Measurements from ENCODE around the gene SLC25A42.
A peak's percentile ranks its signal among the peaks of the same experiment; 100 is the strongest.
"Not testable (repeated sequence)": the region's sequence is repeated elsewhere in the genome, so short reads cannot be mapped to it uniquely, and the experiment has no call there.

SLC25A42 gene

DNA sequence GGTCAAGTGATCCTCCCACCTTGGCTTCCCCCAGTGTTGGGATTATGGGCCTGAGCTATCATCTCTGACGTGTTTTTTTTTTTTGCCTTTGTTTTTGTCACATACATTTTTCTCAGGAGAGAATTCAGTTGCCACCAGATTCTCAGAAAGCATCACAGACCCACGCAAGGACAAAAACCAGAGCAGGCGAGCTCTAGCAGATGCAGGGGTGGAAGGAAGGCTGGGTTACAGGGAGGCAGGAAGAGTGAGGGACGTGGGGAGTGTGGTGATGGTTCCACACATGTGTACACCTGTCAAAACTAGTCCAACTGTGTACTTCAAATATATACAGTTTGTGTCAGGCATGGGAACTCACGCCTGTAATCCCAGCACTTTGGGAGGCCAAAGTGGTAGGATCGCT, 70.2 kb downstream of the SLC25A42 start:
- WGBS (ENCODE audit: insufficient coverage): 97% methylated on average over 4 of the region's 6 CpGs
- H3K9me3 ChIP-seq (ENCODE audit: control extremely low read depth in 1 of 5, control insufficient read depth in 4 of 5, insufficient read depth in 2 of 5, low read depth in 1 of 5, low read length in 4 of 5): peaks cover 0 to 12% (median 6%) of the 10 kb centered on the region in 5 experiments
- no peak overlapping the region for H3K27ac ChIP-seq (ENCODE audit: insufficient read depth in 1 of 2, low read depth in 1 of 2, low read length in 2 of 2, poor library complexity in 1 of 2, severe bottlenecking in 2 of 2)
- ChIA-PET CTCF (no interaction called here), POLR2A (no interaction called here)
- no peaks in the 10 kb centered on the region for H3K27me3 ChIP-seq (replicated peaks in 2 of 5; ENCODE audit: control insufficient read depth in 4 of 5, insufficient read depth in 5 of 5, low read length in 4 of 5)
- DNase-seq: no peak
- H3K36me3 ChIP-seq (ENCODE audit: control insufficient read depth in 4 of 4, insufficient read depth in 4 of 4, low read length in 3 of 4): peaks cover 0 to 20% (median 9%) of the 10 kb centered on the region in 4 experiments
- no peak overlapping the region for H3K4me3 ChIP-seq (ENCODE audit: control insufficient read depth in 1 of 7, extremely low read depth in 1 of 7, insufficient read depth in 4 of 7, low read depth in 2 of 7, low read length in 6 of 7)
- peaks cover 0 to 24% (median 16%) of the 10 kb centered on the region in 4 experiments for H3K4me1 ChIP-seq (ENCODE audit: control extremely low read depth in 1 of 4, control insufficient read depth in 4 of 4, insufficient read depth in 4 of 4, low read length in 3 of 4)

DNA sequence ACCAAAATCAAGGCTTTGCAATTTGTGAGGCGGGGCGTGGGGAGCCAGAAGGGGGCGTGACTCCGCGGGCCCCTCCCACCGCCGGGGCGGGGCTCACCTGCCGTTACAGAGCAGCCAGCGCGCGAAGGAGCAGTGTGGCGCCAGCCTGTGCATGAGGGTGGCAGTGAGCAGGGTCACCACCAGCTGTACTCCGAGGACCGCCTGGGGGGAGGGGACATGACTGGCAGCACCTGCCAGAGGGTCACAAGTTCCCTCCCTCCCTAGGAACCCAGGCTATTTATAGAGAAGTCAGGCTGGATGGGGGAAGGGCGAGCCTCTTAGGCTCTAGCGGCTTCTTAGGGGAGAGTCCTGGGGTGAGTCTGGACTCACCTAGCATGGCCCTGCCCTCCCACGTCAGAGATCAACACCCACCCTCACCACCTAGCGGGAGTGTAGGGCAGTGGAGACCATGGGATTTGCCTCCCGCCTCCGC, 70.9 kb downstream of the SLC25A42 start:
- CTCF ChIA-PET: interaction anchor here (1.3 to 3.2 kb wide), 2 partner anchors 11 to 23 kb away, joined by 3 to 9 read pairs; no protein-coding TSS in a partner anchor
- Histone ChIP-seq H3K36me3 (ENCODE audit: control insufficient read depth in 4 of 4, insufficient read depth in 4 of 4, low read length in 3 of 4) (peaks cover 0 to 20% (median 9%) of the 10 kb centered on the region in 4 experiments), H3K27ac (ENCODE audit: insufficient read depth in 1 of 2, low read depth in 1 of 2, low read length in 2 of 2, poor library complexity in 1 of 2, severe bottlenecking in 2 of 2) (no peak overlapping the region), H3K27me3 (replicated peaks in 2 of 5; ENCODE audit: control insufficient read depth in 4 of 5, insufficient read depth in 5 of 5, low read length in 4 of 5) (no peaks in the 10 kb centered on the region), H3K4me1 (ENCODE audit: control extremely low read depth in 1 of 4, control insufficient read depth in 4 of 4, insufficient read depth in 4 of 4, low read length in 3 of 4) (peaks cover 0 to 24% (median 16%) of the 10 kb centered on the region in 4 experiments), H3K9me3 (ENCODE audit: control extremely low read depth in 1 of 5, control insufficient read depth in 4 of 5, insufficient read depth in 2 of 5, low read depth in 1 of 5, low read length in 4 of 5) (peaks cover 0 to 12% (median 6%) of the 10 kb centered on the region in 5 experiments), H3K4me3 (ENCODE audit: control insufficient read depth in 1 of 7, extremely low read depth in 1 of 7, insufficient read depth in 4 of 7, low read depth in 2 of 7, low read length in 6 of 7) (peak overlapping the region in 2 of 7 experiments; percentile 14 to 43)
- peak; percentile 64 to 93 (median 90) for DNase-seq
- POLR2A ChIA-PET: no interaction called here
- 18% methylated on average over 14 of the region's 21 CpGs for WGBS (ENCODE audit: insufficient coverage)

- Histone ChIP-seq H3K9me3 (ENCODE audit: control extremely low read depth in 1 of 5, control insufficient read depth in 4 of 5, insufficient read depth in 2 of 5, low read depth in 1 of 5, low read length in 4 of 5) (peaks cover 0 to 12% (median 6%) of the 10 kb centered on the region in 5 experiments), H3K4me1 (ENCODE audit: control extremely low read depth in 1 of 4, control insufficient read depth in 4 of 4, insufficient read depth in 4 of 4, low read length in 3 of 4) (peaks cover 0 to 24% (median 16%) of the 10 kb centered on the region in 4 experiments), H3K36me3 (ENCODE audit: control insufficient read depth in 4 of 4, insufficient read depth in 4 of 4, low read length in 3 of 4) (peaks cover 0 to 13% (median 7%) of the 10 kb centered on the region in 4 experiments)
- 100% methylated on average over 1 of the region's 6 CpGs for whole genome bisulfite sequencing (ENCODE audit: insufficient coverage)
- H3K27ac ChIP-seq (ENCODE audit: insufficient read depth in 1 of 2, low read depth in 1 of 2, low read length in 2 of 2, poor library complexity in 1 of 2, severe bottlenecking in 2 of 2); POLR2A ChIA-PET; DNase-seq; H3K4me3 ChIP-seq (ENCODE audit: control insufficient read depth in 1 of 7, extremely low read depth in 1 of 7, insufficient read depth in 4 of 7, low read depth in 2 of 7, low read length in 6 of 7); H3K27me3 ChIP-seq (replicated peaks in 2 of 5; ENCODE audit: control insufficient read depth in 4 of 5, insufficient read depth in 5 of 5, low read length in 4 of 5): not testable (repeated sequence)
- CTCF ChIA-PET: interaction anchor here (0.6 to 3.2 kb wide), 5 partner anchors 10 to 78 kb away, joined by 3 to 9 read pairs (median 3); no protein-coding TSS in a partner anchor
These were observed 71.9 kb downstream of the SLC25A42 start for GRCh38 chr19:19135713-19136112.

DNA sequence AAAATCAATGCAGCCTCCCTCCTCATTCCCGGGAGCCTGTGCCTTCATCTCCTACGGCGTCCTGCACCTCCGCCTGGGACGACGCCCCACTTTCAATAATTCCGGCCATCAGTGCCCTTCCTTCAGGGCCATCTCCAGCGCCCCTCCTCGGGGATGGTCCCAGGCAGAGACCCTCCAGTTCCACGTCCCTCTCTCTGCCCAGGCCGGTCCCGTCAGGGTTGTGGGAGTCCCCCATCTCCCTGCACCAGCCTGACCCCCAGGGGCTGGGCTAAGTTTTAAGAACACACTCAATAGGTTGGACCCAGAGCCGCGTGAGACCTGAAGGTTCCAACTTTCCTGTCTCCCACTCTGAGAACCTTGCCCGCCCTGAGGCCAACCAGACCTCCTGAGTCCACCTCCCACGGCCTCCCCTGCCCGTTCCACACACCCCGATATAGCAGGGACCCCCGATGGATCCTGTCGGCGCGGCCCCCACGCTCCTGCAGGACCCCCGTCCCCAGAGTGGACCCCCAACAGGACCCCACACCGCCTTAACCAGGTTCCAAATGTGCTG, 73.8 kb downstream of the SLC25A42 start:
- DNase-seq: peak in 1 of 3 donors; percentile 12
- Histone ChIP-seq H3K4me1 (ENCODE audit: control extremely low read depth in 1 of 4, control insufficient read depth in 4 of 4, insufficient read depth in 4 of 4, low read length in 3 of 4) (peaks cover 0 to 24% (median 16%) of the 10 kb centered on the region in 4 experiments), H3K27ac (ENCODE audit: insufficient read depth in 1 of 2, low read depth in 1 of 2, low read length in 2 of 2, poor library complexity in 1 of 2, severe bottlenecking in 2 of 2) (peak overlapping the region; percentile 41 to 67), H3K9me3 (ENCODE audit: control extremely low read depth in 1 of 5, control insufficient read depth in 4 of 5, insufficient read depth in 2 of 5, low read depth in 1 of 5, low read length in 4 of 5) (peaks cover 0 to 3% (median 0%) of the 10 kb centered on the region in 5 experiments), H3K4me3 (ENCODE audit: control insufficient read depth in 1 of 7, extremely low read depth in 1 of 7, insufficient read depth in 4 of 7, low read depth in 2 of 7, low read length in 6 of 7) (peak overlapping the region; percentile 2 to 89 (median 72)), H3K36me3 (ENCODE audit: control insufficient read depth in 4 of 4, insufficient read depth in 4 of 4, low read length in 3 of 4) (peaks cover 0 to 6% (median 1%) of the 10 kb centered on the region in 4 experiments), H3K27me3 (replicated peaks in 2 of 5; ENCODE audit: control insufficient read depth in 4 of 5, insufficient read depth in 5 of 5, low read length in 4 of 5) (no peaks in the 10 kb centered on the region)
- WGBS (ENCODE audit: insufficient coverage): 42% methylated on average over 16 of the region's 25 CpGs
- POLR2A ChIA-PET: interaction anchor here (0.6 kb wide), 1 partner anchor 247 kb away, joined by 3 read pairs; no protein-coding TSS in a partner anchor
- CTCF ChIA-PET: interaction anchor here (3.2 kb wide), 1 partner anchor 26 kb away, joined by 9 read pairs; no protein-coding TSS in a partner anchor

DNA sequence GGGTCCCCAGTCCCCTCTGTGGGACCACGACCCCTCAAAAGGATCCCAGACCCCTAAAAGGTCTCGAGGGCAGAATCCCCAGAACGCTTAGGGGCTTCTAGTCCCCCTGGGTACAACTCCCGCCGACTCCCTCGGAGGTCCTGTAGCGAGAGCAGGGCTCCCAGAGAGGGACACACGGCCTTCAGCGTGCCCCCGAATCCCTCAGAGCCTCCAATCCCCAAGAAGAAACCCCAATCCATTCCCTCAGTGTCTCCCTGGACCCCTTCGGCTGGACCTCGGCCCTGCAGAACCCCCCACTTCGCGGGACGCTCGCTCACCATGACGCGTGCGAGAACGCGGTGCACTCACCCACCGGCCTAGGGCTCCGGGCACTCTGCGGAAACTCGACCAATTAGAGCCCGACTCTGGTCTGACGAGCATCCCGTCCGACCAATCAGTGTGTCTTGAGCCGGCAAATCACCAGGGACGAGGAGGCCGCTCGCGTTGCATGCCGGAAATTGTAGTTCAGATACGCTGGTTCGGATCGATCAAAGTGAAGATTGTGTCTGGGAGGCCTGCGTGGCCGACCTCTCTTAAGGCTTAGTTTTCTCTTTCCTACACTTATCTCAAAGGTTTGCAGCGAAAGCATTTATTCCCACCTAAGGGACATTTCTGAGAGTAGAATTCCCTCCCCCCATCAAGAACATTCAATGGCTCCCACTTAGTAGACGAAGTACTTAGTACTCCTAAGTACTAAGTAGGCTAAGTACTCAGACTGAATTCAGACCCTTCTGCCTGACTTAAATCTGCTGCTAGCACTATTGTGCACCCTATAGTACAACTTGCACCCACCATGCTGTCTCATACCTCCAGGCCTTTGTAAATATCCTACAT, 74.6 kb downstream of the SLC25A42 start, which contains the start of gene TMEM161A:
Gene TMEM161A (minus strand): TSS at position 370 of the 873 bp plus-strand sequence. CDS start 50 bp downstream, at position 320.
- CTCF ChIA-PET: interaction anchor here (1.2 kb wide), 1 partner anchor 84 kb away, joined by 8 read pairs; no protein-coding TSS in a partner anchor
- 0% methylated on average over 31 of the region's 42 CpGs for WGBS (ENCODE audit: insufficient coverage)
- peaks cover 0 to 24% (median 16%) of the 10 kb centered on the region in 4 experiments for H3K4me1 ChIP-seq (ENCODE audit: control extremely low read depth in 1 of 4, control insufficient read depth in 4 of 4, insufficient read depth in 4 of 4, low read length in 3 of 4)
- H3K27ac ChIP-seq (ENCODE audit: insufficient read depth in 1 of 2, low read depth in 1 of 2, low read length in 2 of 2, poor library complexity in 1 of 2, severe bottlenecking in 2 of 2): peak within 1 kb of the TSS; percentile 41 to 67
- H3K4me3 ChIP-seq (ENCODE audit: control insufficient read depth in 1 of 7, extremely low read depth in 1 of 7, insufficient read depth in 4 of 7, low read depth in 2 of 7, low read length in 6 of 7): peak within 1 kb of the TSS; percentile 2 to 89 (median 72)
- DNase-seq: peak; percentile 97 to 98 (median 98)
- no peaks in the 10 kb centered on the region for H3K36me3 ChIP-seq (ENCODE audit: control insufficient read depth in 4 of 4, insufficient read depth in 4 of 4, low read length in 3 of 4)
- H3K9me3 ChIP-seq (ENCODE audit: control extremely low read depth in 1 of 5, control insufficient read depth in 4 of 5, insufficient read depth in 2 of 5, low read depth in 1 of 5, low read length in 4 of 5): no peaks in the 10 kb centered on the region
- H3K27me3 ChIP-seq (replicated peaks in 2 of 5; ENCODE audit: control insufficient read depth in 4 of 5, insufficient read depth in 5 of 5, low read length in 4 of 5): no peaks in the 10 kb centered on the region
- POLR2A ChIA-PET: no interaction called here

DNA sequence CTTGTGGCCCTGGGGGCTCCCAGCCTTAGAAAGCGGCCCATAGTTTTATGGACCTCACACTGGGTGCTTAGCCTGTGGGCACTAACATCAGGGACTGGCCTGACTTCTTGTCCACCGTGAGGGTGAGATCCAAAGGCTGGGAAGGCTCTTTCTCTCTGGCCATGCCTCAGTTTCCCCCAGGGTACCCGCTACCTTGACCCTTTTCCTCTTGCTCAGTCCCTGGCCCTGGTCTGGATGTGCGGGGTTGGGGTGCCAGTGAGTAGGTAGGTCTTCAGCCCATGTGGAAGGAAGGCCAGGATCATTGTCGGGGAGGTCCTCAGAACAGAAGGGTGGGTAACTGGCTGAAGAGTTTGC, 76.1 kb downstream of the SLC25A42 start:
- no peaks in the 10 kb centered on the region for H3K9me3 ChIP-seq (ENCODE audit: control extremely low read depth in 1 of 5, control insufficient read depth in 4 of 5, insufficient read depth in 2 of 5, low read depth in 1 of 5, low read length in 4 of 5)
- POLR2A ChIA-PET: no interaction called here
- no peak overlapping the region for H3K4me3 ChIP-seq (ENCODE audit: control insufficient read depth in 1 of 7, extremely low read depth in 1 of 7, insufficient read depth in 4 of 7, low read depth in 2 of 7, low read length in 6 of 7)
- DNase-seq: no peak
- WGBS (ENCODE audit: insufficient coverage): 41% methylated on average over 5 of the region's 5 CpGs
- H3K27me3 ChIP-seq (replicated peaks in 2 of 5; ENCODE audit: control insufficient read depth in 4 of 5, insufficient read depth in 5 of 5, low read length in 4 of 5): no peaks in the 10 kb centered on the region
- H3K36me3 ChIP-seq (ENCODE audit: control insufficient read depth in 4 of 4, insufficient read depth in 4 of 4, low read length in 3 of 4): no peaks in the 10 kb centered on the region
- CTCF ChIA-PET: interaction anchor here (0.7 to 1.2 kb wide), 4 partner anchors 36 to 87 kb away, joined by 3 to 8 read pairs (median 4); no protein-coding TSS in a partner anchor
- peaks cover 0 to 19% (median 12%) of the 10 kb centered on the region in 4 experiments for H3K4me1 ChIP-seq (ENCODE audit: control extremely low read depth in 1 of 4, control insufficient read depth in 4 of 4, insufficient read depth in 4 of 4, low read length in 3 of 4)
- H3K27ac ChIP-seq (ENCODE audit: insufficient read depth in 1 of 2, low read depth in 1 of 2, low read length in 2 of 2, poor library complexity in 1 of 2, severe bottlenecking in 2 of 2): no peak overlapping the region
